ENCODE data around the gene ADSL.

The ADSL gene

DNA sequence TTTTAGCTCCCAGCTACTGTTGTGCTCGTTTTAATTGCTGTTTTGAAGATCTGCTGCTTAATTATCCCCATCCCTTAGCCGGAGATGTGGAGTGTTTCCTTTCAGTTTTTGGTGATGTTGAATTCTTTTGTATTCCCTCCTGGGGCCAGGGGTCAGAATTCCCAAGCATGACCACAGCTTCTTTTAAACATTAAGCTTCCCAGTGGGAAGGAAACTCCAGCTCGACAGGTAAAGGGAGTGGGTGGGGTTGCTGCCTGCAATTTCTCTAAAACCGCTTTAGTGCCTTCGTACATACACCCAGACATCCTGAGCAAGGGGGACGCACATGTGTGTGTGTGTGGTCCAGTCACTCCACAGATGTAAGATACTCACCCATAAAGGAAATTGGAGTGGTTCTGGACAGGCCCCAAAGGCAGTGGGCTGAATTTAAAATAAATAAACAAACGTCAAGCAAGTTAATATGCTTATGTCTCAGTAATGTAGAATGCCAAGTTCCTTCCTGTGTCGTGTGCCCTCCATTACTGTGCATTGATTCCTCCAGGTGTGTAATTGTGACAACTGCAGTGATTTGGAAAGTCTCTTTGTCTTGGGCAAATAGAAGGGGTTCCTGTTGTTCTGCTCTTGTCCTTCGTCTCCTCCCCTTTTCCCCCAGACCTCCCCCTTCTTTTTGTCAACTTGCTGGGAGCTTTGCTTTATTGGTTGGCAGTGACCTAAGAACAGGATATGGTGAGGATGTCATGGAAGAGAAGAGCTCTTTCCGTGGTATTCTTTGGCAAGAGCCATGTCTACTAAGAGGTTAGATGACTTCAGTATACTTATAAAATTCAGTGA is 19.2 kb upstream of the ADSL start:
- DNase-seq (ENCODE audit: low read depth in 2 of 3, low spot score in 2 of 3): no peak

DNA sequence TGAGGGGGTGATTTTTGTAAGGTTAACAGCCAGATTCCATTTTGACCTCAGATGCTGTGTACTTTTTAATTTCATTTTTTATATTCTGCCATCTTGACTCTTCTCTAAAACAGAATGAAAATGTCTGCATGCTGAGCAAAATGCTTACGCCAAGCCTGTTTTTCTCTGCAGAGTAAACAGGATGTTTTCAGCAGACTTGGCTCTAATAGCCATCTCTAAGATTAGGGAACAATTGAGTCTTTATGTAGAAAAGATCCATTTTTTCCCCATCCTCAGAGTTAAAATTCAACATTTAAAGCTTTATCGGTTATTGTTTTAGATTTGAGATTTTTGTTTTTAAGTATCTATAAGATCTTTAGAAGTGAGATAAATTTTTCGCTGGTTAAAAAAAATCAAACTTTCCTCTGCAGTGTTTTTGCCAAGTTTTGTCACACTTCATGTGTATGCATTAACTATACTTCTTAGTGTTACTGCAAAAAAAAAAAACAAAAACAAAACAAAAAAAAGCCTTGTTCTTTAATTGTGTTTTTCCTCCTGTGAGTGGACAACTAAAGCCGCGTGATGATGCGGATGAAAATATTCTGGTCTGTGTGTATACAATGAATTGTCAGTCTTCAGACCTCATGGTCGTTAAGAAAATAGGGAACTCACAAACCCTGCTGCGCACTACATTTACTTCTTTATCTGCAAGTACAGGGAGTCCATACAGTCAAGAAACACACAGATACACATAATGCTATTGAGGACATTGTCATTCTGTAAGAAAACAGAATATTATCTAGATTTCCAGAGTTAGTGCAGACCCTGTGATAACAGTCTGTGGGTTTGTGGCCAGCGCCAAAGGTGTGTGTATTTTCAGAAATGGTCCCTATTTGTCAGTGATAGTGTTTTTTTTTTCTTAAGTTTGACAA is 17.5 kb upstream of the ADSL start:
- no peak for DNase-seq (ENCODE audit: low read depth in 2 of 3, low spot score in 2 of 3)

- no peak for DNase-seq (ENCODE audit: low read depth in 2 of 3, low spot score in 2 of 3)
Observed at GRCh38 chr22:40329466-40329865, 16.8 kb upstream of the ADSL start.

DNA sequence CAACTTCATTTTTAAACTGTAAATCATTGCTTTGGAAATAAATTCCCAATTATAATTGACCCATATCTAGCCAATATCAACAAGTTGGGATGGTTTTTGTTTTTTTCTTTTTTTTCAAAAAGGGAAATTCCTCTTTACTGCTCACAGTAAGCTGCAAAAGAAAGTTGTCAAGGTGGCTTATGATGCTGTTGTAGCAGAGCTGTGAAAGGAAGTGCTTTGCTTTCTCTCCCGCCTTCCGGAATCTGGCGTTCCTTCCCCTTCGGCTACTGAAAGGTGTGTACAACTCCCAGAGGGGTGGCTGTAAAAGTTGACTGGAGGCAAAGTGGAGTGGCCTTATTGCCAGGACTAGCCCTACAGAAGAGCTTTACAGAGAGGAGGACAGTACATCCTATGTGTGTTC is 16.2 kb upstream of the ADSL start:
- no peak for DNase-seq (ENCODE audit: low read depth in 2 of 3, low spot score in 2 of 3)

- DNase-seq (ENCODE audit: low read depth in 2 of 3, low spot score in 2 of 3): no peak
Observed at GRCh38 chr22:40330615-40331014, 15.7 kb upstream of the ADSL start.

DNA sequence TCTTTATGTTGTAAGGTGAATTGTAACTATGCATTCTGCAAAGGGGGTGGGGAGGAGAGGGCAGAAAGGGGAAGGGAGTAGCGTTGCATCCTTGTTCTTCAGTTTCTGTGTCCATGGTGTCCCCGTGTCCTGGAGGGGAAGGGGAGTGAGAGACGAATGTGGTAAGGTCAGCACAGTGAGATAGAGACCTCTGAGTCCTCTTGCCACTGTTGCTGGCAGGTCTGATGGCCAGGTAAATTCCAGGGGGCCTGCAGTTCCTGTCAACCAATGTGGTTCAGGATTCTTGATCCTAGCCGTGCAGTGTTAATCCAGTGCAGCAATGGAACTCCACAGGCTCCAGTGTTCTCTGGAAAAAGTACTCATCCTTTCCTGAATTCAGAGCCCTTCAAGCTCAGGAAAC is 14.6 kb upstream of the ADSL start:
- DNase-seq (ENCODE audit: low read depth in 2 of 3, low spot score in 2 of 3): no peak

DNA sequence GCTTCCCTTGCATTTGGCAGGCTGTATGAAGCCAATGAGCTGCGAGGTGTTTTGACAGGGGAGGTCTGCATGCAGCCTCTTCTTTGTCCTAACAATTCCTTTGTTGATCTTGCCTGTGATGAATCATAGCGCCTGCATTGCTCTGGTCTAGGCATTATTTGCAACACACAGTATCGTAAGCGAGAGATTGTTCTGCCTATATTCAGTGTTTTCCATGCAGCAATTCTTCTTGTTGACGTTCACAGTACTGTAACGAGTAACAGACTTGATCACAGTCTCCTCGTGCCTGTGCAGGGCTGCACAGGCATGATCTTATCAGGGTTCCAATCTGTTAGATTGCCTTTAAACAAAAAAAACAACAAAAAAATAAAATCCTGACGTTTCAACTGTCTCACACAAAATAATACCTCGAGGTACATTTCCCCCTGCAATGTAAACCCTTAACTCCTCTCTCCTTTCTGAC is 13.9 kb upstream of the ADSL start:
- no peak for DNase-seq (ENCODE audit: low read depth in 2 of 3, low spot score in 2 of 3)

- DNase-seq (ENCODE audit: low read depth in 2 of 3, low spot score in 2 of 3): no peak
Observed at GRCh38 chr22:40334060-40334459, 12.2 kb upstream of the ADSL start.

DNA sequence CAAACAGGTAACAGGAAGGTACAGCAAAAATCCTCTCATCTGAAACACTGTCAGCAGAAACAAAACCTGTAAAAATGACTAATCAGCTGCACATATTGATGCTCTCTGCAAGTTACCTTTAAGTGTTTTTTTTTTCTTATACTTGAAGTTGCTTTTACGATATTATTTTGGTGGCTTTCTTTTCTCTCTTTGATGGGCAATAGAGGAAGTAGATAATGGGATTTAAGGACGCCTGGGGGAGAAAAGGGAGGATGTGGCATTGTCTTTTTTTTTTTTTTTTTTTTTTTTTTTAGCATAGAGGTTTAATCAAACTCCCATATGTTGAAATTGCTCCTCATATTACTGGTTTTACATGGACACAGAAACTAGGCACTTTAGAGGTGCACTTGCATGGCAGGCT is 11.4 kb upstream of the ADSL start:
- no peak for DNase-seq (ENCODE audit: low read depth in 2 of 3, low spot score in 2 of 3)

DNA sequence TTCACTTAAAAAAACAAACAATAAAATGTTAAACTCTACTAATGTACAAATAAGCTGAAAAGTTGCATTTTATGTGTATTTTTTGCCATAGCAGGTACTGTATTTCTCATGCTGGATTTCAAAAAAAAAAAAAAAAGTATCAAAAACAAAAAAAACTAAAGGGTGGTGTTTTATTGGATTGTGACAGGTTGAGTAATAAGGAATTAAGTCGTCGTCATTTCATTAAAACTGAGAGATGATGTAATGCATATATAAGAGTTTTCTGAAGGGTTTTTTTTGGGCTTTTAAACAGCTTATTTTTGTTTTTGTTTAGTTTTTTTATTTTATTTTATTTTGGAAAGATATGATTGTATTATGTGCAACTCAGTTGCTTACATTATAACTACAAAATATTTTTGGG is 10.9 kb upstream of the ADSL start:
- DNase-seq (ENCODE audit: low read depth in 2 of 3, low spot score in 2 of 3): no peak

GRCh38 chr22:40340044-40340443 is 6.3 kb upstream of the ADSL start:
- DNase-seq (ENCODE audit: low read depth in 2 of 3, low spot score in 2 of 3): no peak

DNA sequence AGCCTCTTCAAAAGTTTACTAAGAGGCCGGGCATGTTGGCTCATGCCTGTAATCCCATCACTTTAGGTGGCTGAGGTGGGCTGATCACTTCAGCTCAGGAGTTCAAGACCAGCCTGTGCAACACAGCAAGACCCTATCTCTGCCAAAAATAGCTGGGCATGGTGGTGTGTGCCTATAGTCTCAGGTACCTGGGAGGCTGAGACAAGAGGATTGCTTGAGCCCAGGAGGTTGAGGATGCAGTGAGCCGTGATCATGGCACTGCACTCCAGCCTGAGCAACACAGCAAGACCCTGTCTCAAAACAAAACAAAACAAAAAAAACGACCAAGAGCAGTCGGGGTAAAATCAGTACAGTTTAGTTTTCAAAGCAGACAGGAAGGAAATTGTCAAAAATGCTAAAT is 4.7 kb upstream of the ADSL start:
- no peak for DNase-seq (ENCODE audit: low read depth in 2 of 3, low spot score in 2 of 3)

DNA sequence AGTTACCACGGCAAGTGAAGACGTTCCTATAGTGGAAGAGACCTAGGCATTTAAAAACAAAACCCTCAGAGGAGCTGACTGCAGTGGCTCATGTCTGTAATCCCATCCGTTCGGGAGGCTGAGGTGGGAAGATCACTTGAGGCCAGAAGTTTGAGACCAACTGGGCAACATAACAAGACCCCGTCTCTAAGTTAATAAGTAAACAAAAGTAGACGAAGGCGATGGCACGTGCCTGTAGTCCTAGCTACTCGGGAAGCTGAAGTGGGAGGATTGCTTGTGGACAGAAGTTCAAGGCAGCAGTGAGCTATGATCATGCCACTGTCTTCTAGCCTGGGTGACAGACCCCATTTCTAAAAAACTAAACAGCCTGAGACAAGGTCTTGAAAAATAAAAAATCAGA is 3.8 kb upstream of the ADSL start:
- no peak for DNase-seq (ENCODE audit: low read depth in 2 of 3, low spot score in 2 of 3)

GRCh38 chr22:40345271-40345670 is 1.0 kb upstream of the ADSL start:
- no peak for DNase-seq (ENCODE audit: low read depth in 2 of 3, low spot score in 2 of 3)

GRCh38 chr22:40345815-40346184 is 500 bp upstream of the ADSL start:
- DNase-seq (ENCODE audit: low read depth in 2 of 3, low spot score in 2 of 3): no peak

DNA sequence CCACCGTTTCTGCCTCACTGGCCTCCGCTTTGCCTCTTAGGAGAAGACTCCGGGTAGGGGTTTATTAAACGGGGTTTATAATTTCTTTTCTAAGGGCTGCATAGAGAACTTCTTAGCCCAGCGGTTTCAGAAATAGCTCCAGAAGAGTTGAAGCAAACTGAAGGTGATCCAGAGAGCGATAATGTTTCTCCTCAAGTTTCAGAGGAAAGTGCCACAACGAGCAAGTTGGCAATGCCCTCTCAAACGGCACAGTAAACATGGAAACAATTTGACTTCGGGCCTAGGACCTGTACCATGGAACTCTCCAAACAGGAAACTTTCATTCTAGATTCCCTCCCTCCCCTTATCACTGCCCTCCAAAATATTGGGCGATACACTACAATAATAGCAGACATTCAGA is 1.0 kb downstream of the ADSL start:
- no peak for DNase-seq (ENCODE audit: low read depth in 2 of 3, low spot score in 2 of 3)

- DNase-seq (ENCODE audit: low read depth in 2 of 3, low spot score in 2 of 3): no peak
Observed at GRCh38 chr22:40348025-40348658, 1.8 kb downstream of the ADSL start.

DNA sequence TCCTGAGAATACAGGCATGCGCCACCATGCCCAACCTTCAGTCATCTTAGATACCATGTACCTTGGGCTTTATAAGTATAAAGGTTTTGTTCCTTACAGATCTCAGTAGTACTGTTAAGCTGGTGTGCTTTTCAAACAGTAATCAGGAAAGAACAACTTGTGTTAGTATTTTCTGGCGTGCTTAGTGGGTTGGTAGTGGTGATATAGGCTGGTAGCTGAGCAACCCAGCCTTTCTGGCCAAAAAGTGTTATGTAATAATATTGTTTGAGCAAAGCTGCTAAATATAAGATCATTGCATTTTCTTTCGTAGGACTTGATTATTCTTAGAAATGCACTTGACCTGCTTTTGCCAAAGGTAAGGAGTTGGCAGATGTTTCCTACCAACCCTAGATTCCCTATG is 6.5 kb downstream of the ADSL start:
- no peak for DNase-seq (ENCODE audit: low read depth in 2 of 3, low spot score in 2 of 3)

DNA sequence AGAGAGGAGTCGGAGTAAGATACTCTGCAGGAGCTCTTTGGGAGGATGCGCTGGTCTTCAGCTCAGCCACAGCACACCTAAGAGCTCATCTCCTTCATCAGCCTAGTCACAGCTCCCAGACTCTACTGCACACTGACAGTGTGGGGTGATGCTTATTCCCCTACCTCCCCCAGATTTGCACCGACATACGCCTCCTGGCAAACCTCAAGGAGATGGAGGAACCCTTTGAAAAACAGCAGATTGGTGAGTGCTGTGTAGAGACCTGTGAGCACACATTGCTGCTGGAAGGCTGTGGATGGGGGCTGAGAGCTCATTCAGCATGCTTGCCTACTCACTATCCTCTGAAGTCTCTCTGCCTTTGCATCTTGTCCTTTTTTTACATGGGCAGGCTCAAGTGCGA is 14.8 kb downstream of the ADSL start:
- no peak for DNase-seq (ENCODE audit: low read depth in 2 of 3, low spot score in 2 of 3)

- DNase-seq (ENCODE audit: low read depth in 2 of 3, low spot score in 2 of 3): no peak
Observed at GRCh38 chr22:40363059-40363458, 16.8 kb downstream of the ADSL start.

GRCh38 chr22:40364431-40364830 is 18.1 kb downstream of the ADSL start:
- DNase-seq (ENCODE audit: low read depth in 2 of 3, low spot score in 2 of 3): no peak

GRCh38 chr22:40366068-40366467 is 19.8 kb downstream of the ADSL start:
- DNase-seq (ENCODE audit: low read depth in 2 of 3, low spot score in 2 of 3): no peak
